Activated CD4-positive, alpha-beta memory T cell treated with anti-CD3 and anti-CD28 coated beads for 36 hours (primary cell): ENCODE measurements around the gene FZD10. TPM values are rescaled to one million over a fixed set of nuclear protein-coding genes. Genes with fewer than 3 reads are reported as not detected.

ENCODE experiments used
- CTCF ChIA-PET: fragments of 350-600 bp; sonication (Branson Sonifier 250); formaldehyde crosslinking; loops from one replicate; lab custom pipeline; 2021; ENCODE audit warnings: antibody characterized with exemption, inconsistent platforms; lab: Charles Lee
- POLR2A ChIA-PET: fragments of 350-600 bp; sonication (Branson Sonifier 250); formaldehyde crosslinking; loops from one replicate; lab custom pipeline; 2021; ENCODE audit warnings: antibody characterized with exemption; lab: Charles Lee
- DNase-seq: peaks from one replicate; pipeline ENCODE4 v3.0.0-alpha.2; 2020
- H3K27ac Mint-ChIP-seq: one replicate; pipeline ENCODE4 v1.8.0; 2021; ENCODE audit warnings: mixed read lengths
- H3K27me3 Mint-ChIP-seq: one replicate; pipeline ENCODE4 v1.8.0; 2021; ENCODE audit warnings: mixed read lengths
- H3K36me3 Mint-ChIP-seq: one replicate; pipeline ENCODE4 v1.8.0; 2021; ENCODE audit warnings: mixed read lengths
- H3K4me1 Mint-ChIP-seq: one replicate; pipeline ENCODE4 v1.8.0; 2021; ENCODE audit warnings: low read depth, mixed read lengths
- H3K4me3 Mint-ChIP-seq: one replicate; pipeline ENCODE4 v1.8.0; 2021; ENCODE audit warnings: mild to moderate bottlenecking, mixed read lengths
- H3K9me3 Mint-ChIP-seq: one replicate; pipeline ENCODE4 v1.8.0; 2021; ENCODE audit warnings: mixed read lengths
- intact Hi-C: fragments of 100-400 bp; cut with micrococcal nuclease; formaldehyde crosslinking; loops from one replicate; pipeline ENCODE4 v1.15.1; 2023
- total RNA-seq, 2 experiments: library from RNA; stranded (reverse); gene quantifications; one replicate each; pipeline ENCODE4 v1.2.3, GENCODE V29; 2021

The FZD10 gene
- total RNA-seq, 2 experiments from 2014 or later = not detected

DNA sequence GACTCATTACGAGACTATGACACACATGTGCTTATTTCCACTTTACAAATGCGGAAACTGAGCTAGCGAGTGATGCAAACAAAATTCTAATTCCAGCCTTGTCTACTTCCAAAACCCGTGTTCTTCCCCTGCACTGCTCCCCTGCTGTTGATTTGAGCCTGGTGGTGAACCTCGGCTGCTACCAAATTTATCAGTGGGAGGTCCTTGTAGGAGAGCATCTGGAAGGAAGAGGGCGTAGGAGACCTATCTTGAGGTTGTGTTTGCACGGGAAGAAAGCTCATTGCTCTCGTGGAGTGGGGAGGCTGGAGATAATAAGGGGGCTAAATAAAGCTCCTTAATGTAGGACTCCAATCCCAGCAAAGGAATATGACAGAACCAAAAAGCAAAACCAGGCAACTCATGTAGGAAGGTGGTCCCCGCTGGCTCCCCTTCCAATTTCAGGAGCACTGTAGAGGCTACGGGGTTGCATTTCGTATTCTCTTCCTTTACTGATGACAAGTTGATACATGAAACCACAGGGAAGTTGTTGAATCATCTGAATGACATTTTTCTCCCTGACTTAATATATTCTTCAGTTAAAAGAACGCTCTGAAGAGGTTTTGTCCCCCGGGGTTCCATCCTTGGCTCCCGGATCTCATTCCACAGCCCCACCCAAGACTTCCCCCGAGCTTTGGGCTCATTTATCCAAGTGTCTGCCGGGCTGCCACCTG is 52.6 kb downstream of the FZD10 start:
- ChIA-PET POLR2A (no interaction called here), CTCF (no interaction called here)
- no peak for DNase-seq
- H3K4me3 Mint-ChIP-seq = no peak overlapping the region
- H3K27ac Mint-ChIP-seq = no peak overlapping the region
- intact Hi-C loops = no loop called here
- no peaks in the 10 kb centered on the region for H3K4me1 Mint-ChIP-seq
- peaks cover 11% of the 10 kb centered on the region for H3K27me3 Mint-ChIP-seq
- H3K9me3 Mint-ChIP-seq = peaks cover 7% of the 10 kb centered on the region
- H3K36me3 Mint-ChIP-seq = no peaks in the 10 kb centered on the region

Other genes starting within 250 kb of the FZD10 start
- not detected for gene PIWIL1, start 175.4 kb downstream of the FZD10 start, total RNA-seq